GM18505 (cell line): Measurements from ENCODE around the gene EOLA1.
A peak's percentile ranks its signal among the peaks of the same experiment; 100 is the strongest.
"Not testable (repeated sequence)": the region's sequence is repeated elsewhere in the genome, so short reads cannot be mapped to it uniquely, and the experiment has no call there.

Source experiments
- ATAC-seq: cut with Tn5 transposase; IDR thresholded peaks from one replicate; pipeline ENCODE4 v1.9.1; 2021; ENCODE audit not compliant: unreplicated experiment
- POLR2A ChIP-seq: IDR thresholded peaks from 4 replicates; pipeline ENCODE4 v1.6.1; 2011; ENCODE audit warnings: borderline replicate concordance; ENCODE audit not compliant: insufficient read depth, insufficient read length; ENCODE audit errors: extremely low read depth

The EOLA1 gene

GRCh38 chrX:149571770-149572169 lies 31.0 kb downstream of the EOLA1 start:
- TF ChIP-seq POLR2A = no peak
- ATAC-seq = no peak

- no peak for TF ChIP-seq POLR2A
- ATAC-seq = no peak
These were observed 31.9 kb downstream of the EOLA1 start for GRCh38 chrX:149572743-149573142.

GRCh38 chrX:149573456-149573855 lies 32.6 kb downstream of the EOLA1 start:
- ATAC-seq = peak; percentile 100

GRCh38 chrX:149585631-149586030 lies 44.8 kb downstream of the EOLA1 start:
- not testable (repeated sequence) for ATAC-seq

- ATAC-seq = not testable (repeated sequence)
These were observed 46.5 kb downstream of the EOLA1 start, which contains the start of gene MAGEA9B for GRCh38 chrX:149587359-149587758. Gene MAGEA9B (minus strand): TSS chrX:149587459. CDS start chrX:149583179, 4,280 bp downstream.

- ATAC-seq = not testable (repeated sequence)
These were observed 50.2 kb downstream of the EOLA1 start for GRCh38 chrX:149590993-149591392.

GRCh38 chrX:149595214-149595613 lies 54.4 kb downstream of the EOLA1 start, which contains the start of gene HSFX2:
Gene HSFX2 (minus strand): TSS chrX:149595314. CDS start chrX:149594700, 614 bp downstream.
- not testable (repeated sequence) for ATAC-seq

- ATAC-seq = not testable (repeated sequence)
These were observed 55.1 kb downstream of the EOLA1 start for GRCh38 chrX:149595943-149596342.
